ENCODE measurements around the gene TBC1D2. TPM values are rescaled to one million over a fixed set of nuclear protein-coding genes. Genes with fewer than 3 reads are reported as not detected.

The TBC1D2 gene
- total RNA-seq, 4 donors from 2014 or later: 11.3 to 33.5 (median 21.4) TPM

DNA sequence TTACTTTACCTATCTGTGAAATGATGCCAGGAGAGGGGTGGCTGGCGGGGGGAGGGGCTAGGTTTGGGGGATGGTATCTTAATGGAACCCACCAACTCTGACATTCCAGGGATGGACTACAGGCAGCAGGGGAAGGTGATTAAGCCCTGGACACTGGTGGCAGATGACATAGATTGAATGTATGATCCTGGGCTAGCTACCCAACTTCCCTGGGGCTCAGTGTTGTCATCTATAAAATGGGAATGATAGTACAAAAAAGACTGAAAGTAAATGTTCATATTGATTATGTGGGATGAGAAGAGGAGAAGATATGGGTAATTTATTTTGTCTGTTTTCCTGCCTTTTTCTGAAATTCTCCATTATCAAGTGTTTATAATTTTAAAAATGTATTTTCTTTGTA is 69.2 kb downstream of the TBC1D2 start:
- TF ChIP-seq, protein P1, sequence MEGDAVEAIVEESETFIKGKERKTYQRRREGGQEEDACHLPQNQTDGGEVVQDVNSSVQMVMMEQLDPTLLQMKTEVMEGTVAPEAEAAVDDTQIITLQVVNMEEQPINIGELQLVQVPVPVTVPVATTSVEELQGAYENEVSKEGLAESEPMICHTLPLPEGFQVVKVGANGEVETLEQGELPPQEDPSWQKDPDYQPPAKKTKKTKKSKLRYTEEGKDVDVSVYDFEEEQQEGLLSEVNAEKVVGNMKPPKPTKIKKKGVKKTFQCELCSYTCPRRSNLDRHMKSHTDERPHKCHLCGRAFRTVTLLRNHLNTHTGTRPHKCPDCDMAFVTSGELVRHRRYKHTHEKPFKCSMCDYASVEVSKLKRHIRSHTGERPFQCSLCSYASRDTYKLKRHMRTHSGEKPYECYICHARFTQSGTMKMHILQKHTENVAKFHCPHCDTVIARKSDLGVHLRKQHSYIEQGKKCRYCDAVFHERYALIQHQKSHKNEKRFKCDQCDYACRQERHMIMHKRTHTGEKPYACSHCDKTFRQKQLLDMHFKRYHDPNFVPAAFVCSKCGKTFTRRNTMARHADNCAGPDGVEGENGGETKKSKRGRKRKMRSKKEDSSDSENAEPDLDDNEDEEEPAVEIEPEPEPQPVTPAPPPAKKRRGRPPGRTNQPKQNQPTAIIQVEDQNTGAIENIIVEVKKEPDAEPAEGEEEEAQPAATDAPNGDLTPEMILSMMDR (IDR thresholded peaks at IDR 0.05; ENCODE audit: low read depth): no peak

DNA sequence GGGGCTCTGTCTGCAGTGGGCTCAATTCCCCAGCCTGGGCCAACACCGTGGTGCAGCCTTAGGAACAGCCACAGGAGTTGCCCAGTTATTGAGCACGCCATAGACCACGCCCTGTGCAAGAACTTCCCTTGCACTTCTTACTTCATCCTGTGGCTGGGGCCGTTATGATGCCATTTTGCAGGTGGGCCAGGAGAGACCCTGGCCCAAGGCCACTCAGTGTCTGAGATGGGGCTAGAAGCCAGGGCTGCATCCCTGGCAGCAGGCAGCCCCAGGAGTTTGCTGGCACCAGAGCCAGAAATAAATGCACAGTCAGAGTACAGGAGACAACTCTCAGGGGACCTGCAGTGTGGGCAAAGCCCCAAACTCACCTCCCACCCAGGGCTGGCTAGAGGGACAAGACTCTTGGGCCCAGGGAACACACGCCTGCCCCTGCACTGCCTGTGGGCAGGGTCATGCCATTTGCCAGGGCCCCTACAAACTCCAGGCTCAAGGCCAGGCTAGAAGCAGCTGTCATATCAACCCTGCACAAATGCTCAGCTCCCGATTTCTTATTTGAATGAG is 69.8 kb downstream of the TBC1D2 start:
- TF ChIP-seq, protein P1 (IDR thresholded peaks at IDR 0.05; ENCODE audit: low read depth): no peak

DNA sequence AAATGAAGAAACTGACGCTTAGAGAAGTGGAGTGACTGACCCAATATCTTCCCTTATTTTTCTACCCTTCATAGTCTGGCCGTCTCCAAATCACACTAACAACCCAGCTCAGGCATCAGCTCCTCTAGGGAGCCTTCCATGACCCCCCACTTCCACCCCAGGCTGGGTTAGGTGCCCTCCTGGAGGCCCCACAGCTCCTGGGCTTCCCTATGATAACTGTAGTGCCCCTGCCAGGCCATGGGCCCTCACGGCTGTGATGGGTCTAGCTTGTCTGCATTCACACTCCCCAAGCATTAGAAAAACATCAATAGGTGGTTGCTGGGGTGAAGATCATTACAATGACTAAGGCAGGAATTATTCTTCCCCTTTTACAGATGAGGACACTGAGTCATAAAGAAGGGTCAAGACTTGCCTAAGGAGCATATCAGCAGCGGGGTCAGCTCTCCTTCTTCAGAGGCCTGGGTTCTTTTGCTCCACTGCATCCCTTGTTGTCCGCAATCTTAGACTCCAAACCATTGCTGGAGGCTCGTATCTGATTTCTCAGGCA is 70.4 kb downstream of the TBC1D2 start:
- TF ChIP-seq, protein P1 (IDR thresholded peaks at IDR 0.05; ENCODE audit: low read depth): no peak

DNA sequence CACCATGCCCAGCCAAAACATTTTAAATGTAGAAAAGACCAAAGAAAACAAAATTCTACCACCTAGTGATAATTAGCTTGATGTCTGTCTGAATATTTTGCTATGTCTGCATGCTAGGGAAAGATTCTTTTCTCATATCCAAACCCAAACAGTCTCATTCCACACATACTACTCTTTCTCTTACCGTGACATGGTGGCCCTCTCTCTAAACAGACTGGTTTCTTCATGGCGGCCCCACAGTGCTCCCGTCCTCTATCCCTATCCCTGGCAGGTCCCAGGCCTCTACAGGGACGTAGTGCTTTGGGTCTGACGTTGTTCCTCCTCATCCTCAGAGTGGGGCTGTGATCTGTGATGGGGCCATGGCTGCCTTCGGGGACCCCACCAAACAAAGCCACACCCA is 71.1 kb downstream of the TBC1D2 start:
- TF ChIP-seq, protein P1 (IDR thresholded peaks at IDR 0.05; ENCODE audit: low read depth): no peak

DNA sequence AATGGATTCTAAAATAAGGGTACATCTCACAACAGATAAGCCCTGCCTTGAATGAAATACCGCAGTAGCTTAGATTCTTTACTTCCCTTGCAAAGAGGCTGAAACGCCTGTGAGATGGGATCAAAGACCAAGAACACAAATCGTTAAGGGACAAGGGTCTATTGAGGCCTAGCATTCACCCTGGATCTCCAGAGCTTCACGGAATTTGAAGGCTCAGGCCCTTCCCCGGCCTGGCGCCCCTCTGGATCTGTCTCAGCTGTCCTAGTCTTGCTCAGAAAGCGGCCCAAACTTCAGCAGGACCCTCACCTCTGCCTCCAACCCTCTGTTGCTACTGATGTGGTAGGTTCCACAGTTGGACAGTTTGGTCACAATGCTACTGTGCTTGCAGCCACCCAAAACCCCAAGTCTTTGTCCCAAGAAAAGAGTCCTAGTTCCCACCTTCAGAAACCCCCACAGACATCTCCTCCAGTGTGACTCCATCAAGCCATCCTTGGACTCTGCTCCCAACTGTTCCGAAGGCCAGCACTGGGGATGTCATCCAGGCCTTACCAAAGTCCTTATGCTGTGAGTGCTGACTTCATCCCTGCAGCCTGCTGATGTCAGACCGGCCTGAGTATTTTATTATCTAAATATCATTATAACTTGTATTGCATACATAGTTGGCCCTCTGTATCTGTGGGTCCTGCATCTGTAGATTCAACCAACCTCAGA is 72.4 kb downstream of the TBC1D2 start:
- TF ChIP-seq, protein P1 (IDR thresholded peaks at IDR 0.05; ENCODE audit: low read depth): no peak

DNA sequence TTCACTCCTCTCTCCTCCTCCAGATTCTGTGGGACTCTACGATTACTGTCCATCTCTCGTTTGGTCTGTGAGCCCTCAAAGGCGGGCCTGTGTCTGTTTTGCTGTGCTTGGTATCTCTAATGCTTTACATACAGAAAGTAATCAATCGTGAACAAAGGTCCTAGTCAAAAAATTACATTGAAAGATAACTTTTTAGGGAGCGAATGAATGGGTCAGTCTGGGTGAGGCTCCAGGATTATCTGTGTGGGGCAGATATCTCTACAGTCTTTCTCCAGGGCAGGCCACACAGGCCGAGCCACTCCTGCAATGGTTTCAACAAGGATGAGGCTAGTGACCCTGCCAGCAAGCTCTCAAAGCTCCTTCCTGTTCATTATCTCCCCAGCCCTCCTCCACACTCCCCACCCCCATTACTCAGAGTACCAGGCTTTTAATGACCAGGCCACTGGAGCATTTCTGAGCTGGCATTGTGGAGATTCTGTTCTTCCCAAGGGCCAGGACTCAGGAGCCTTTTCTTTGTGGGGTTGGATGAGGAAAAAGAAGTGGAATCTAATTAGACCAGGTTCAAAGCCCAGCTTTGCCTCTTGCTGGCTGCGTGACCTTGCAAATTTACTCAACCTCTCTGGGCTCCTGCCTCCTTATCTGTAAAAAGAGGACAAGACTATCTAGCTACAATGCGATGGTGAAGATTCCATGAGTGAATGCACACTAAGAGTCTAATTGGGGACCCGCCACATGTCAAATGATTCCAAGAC is 73.2 kb downstream of the TBC1D2 start:
- TF ChIP-seq, protein P1 (IDR thresholded peaks at IDR 0.05; ENCODE audit: low read depth): no peak

DNA sequence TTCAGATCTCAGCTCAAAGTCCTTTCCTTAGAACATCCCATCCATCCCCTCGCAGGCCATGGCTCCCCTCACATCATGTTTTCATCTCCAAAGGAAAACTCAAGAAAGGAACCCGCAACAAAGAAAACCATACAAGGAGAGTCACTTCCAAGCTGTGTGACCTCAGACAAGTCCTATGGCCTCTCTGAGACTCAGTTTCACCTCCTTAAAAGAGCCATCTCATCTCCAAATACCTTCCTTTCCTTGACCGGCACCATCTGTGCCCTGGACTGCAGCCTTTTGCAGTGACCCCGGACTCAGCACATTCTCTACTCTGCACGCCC is 73.7 kb downstream of the TBC1D2 start:
- TF ChIP-seq, protein P1 (IDR thresholded peaks at IDR 0.05; ENCODE audit: low read depth): no peak

All from subcutaneous adipose tissue (tissue), 4 donors.